ENCODE results near the gene CSTPP1. TPM values are rescaled to one million over a fixed set of nuclear protein-coding genes. Genes with fewer than 3 reads are reported as not detected.

The CSTPP1 gene
- total RNA-seq, 1 donor from 2014 or later: 32.7 TPM

- H2AFZ ChIP-seq (replicated peaks): no peak overlapping the region
- TF ChIP-seq CTCF (IDR thresholded peaks at IDR 0.05) (no peak), EZH2phosphoT487 (IDR thresholded peaks at IDR 0.05) (no peak), EZH2 (IDR thresholded peaks at IDR 0.05) (no peak)
- peak overlapping the region; percentile 63 for H3K4me2 ChIP-seq
- Mint-ChIP-seq H3K9me3 (peaks cover 9% of the 10 kb centered on the region), H3K4me3 (no peak overlapping the region), H3K4me1 (peaks cover 54% of the 10 kb centered on the region), H3K36me3 (peaks cover 17% of the 10 kb centered on the region), H3K27ac (peak overlapping the region; percentile 90), H3K27me3 (ENCODE audit: insufficient read depth, low read depth) (peaks cover 10% of the 10 kb centered on the region)
- peak overlapping the region; percentile 69 for H3K27ac ChIP-seq
- H3K4me3 ChIP-seq: peak overlapping the region; percentile 4
- H3K27me3 ChIP-seq: no peaks in the 10 kb centered on the region
- H3F3A ChIP-seq (ENCODE audit: low read depth): peaks cover 51% of the 10 kb centered on the region
- H4K20me1 ChIP-seq (ENCODE audit: low read depth): peaks cover 8% of the 10 kb centered on the region
- no peak overlapping the region for H3K9ac ChIP-seq
- peaks cover 34% of the 10 kb centered on the region for H3K4me1 ChIP-seq
- H3K79me2 ChIP-seq (ENCODE audit: low read depth): no peaks in the 10 kb centered on the region
- DNase-seq (ENCODE audit: low spot score): no peak
- no peaks in the 10 kb centered on the region for H3K9me3 ChIP-seq (ENCODE audit: low read depth)
- no peaks in the 10 kb centered on the region for H3K36me3 ChIP-seq
Observed at GRCh38 chr11:47021527-47021818, 84.9 kb downstream of the CSTPP1 start.

- H4K20me1 ChIP-seq (ENCODE audit: low read depth): peaks cover 8% of the 10 kb centered on the region
- peak overlapping the region; percentile 4 for H3K4me3 ChIP-seq
- Mint-ChIP-seq H3K27me3 (ENCODE audit: insufficient read depth, low read depth) (peaks cover 9% of the 10 kb centered on the region), H3K9me3 (peaks cover 8% of the 10 kb centered on the region), H3K27ac (peak overlapping the region; percentile 90), H3K36me3 (peaks cover 16% of the 10 kb centered on the region), H3K4me1 (peaks cover 56% of the 10 kb centered on the region), H3K4me3 (peak overlapping the region; percentile 31)
- H3K36me3 ChIP-seq: no peaks in the 10 kb centered on the region
- peak overlapping the region; percentile 69 for H3K27ac ChIP-seq
- no peak overlapping the region for H2AFZ ChIP-seq (replicated peaks)
- H3K9ac ChIP-seq: no peak overlapping the region
- H3K27me3 ChIP-seq: no peaks in the 10 kb centered on the region
- H3K79me2 ChIP-seq (ENCODE audit: low read depth): no peaks in the 10 kb centered on the region
- TF ChIP-seq EZH2 (IDR thresholded peaks at IDR 0.05) (no peak), EZH2phosphoT487 (IDR thresholded peaks at IDR 0.05) (no peak), CTCF (IDR thresholded peaks at IDR 0.05) (no peak)
- H3K4me1 ChIP-seq: peaks cover 34% of the 10 kb centered on the region
- DNase-seq (ENCODE audit: low spot score): no peak
- peaks cover 51% of the 10 kb centered on the region for H3F3A ChIP-seq (ENCODE audit: low read depth)
- H3K9me3 ChIP-seq (ENCODE audit: low read depth): no peaks in the 10 kb centered on the region
- H3K4me2 ChIP-seq: peak overlapping the region; percentile 63
Observed at GRCh38 chr11:47021965-47022364, 85.4 kb downstream of the CSTPP1 start.

GRCh38 chr11:47028195-47029093 lies 91.9 kb downstream of the CSTPP1 start:
- Histone ChIP-seq H3K9ac (no peak overlapping the region), H3F3A (ENCODE audit: low read depth) (peaks cover 23% of the 10 kb centered on the region), H3K27me3 (no peaks in the 10 kb centered on the region), H3K4me2 (no peak overlapping the region), H3K36me3 (no peaks in the 10 kb centered on the region), H3K27ac (no peak overlapping the region), H3K4me3 (no peak overlapping the region), H4K20me1 (ENCODE audit: low read depth) (no peaks in the 10 kb centered on the region), H3K4me1 (peaks cover 31% of the 10 kb centered on the region), H2AFZ (replicated peaks) (no peak overlapping the region), H3K9me3 (ENCODE audit: low read depth) (no peaks in the 10 kb centered on the region), H3K79me2 (ENCODE audit: low read depth) (no peaks in the 10 kb centered on the region)
- H3K27ac Mint-ChIP-seq: peak overlapping the region; percentile 69
- peaks cover 2% of the 10 kb centered on the region for H3K27me3 Mint-ChIP-seq (ENCODE audit: insufficient read depth, low read depth)
- no peak for DNase-seq (ENCODE audit: low spot score)
- TF ChIP-seq EZH2 (IDR thresholded peaks at IDR 0.05) (no peak), CTCF (IDR thresholded peaks at IDR 0.05) (no peak), EZH2phosphoT487 (IDR thresholded peaks at IDR 0.05) (no peak)
- H3K9me3 Mint-ChIP-seq: peaks cover 2% of the 10 kb centered on the region
- peaks cover 48% of the 10 kb centered on the region for H3K4me1 Mint-ChIP-seq
- H3K36me3 Mint-ChIP-seq: peaks cover 7% of the 10 kb centered on the region
- no peak overlapping the region for H3K4me3 Mint-ChIP-seq
